ENCODE measurements around the gene GLRB.
"Not testable (repeated sequence)": the region's sequence is repeated elsewhere in the genome, so short reads cannot be mapped to it uniquely, and the experiment has no call there.

Gene GLRB

GRCh38 chr4:157075811-157076577 lies at the start of gene GLRB:
GLRB (plus strand) TSS chr4:157076150; CDS start chr4:157078025, 1,875 bp downstream.
- DNase-seq, result peak; percentile 27

GRCh38 chr4:157035471-157035870 lies 40.5 kb upstream of the GLRB start:
- DNase-seq, result no peak

GRCh38 chr4:157040405-157040804 lies 35.5 kb upstream of the GLRB start:
- no peak for DNase-seq

GRCh38 chr4:157043131-157043530 lies 32.8 kb upstream of the GLRB start:
- DNase-seq, result no peak

- DNase-seq, result peak; percentile 21
Observed at GRCh38 chr4:157045507-157046127, 30.3 kb upstream of the GLRB start.

- DNase-seq, result no peak
Observed at GRCh38 chr4:157048248-157048647, 27.7 kb upstream of the GLRB start.

- no peak for DNase-seq
Observed at GRCh38 chr4:157050561-157050960, 25.4 kb upstream of the GLRB start.

GRCh38 chr4:157052429-157053040 lies 23.4 kb upstream of the GLRB start:
- DNase-seq, result no peak

GRCh38 chr4:157057218-157057617 lies 18.7 kb upstream of the GLRB start:
- DNase-seq, result no peak

- not testable (repeated sequence) for DNase-seq
Observed at GRCh38 chr4:157058899-157059298, 17.1 kb upstream of the GLRB start.

- DNase-seq, result no peak
Observed at GRCh38 chr4:157072002-157072401, 3.9 kb upstream of the GLRB start.

GRCh38 chr4:157075401-157075800 lies 549 bp upstream of the GLRB start:
- DNase-seq, result no peak

- DNase-seq, result peak; percentile 12
Observed at GRCh38 chr4:157076578-157076947, 613 bp downstream of the GLRB start.

GRCh38 chr4:157079441-157079840 lies 3.5 kb downstream of the GLRB start:
- no peak for DNase-seq

GRCh38 chr4:157080605-157081004 lies 4.7 kb downstream of the GLRB start:
- DNase-seq, result no peak

GRCh38 chr4:157095716-157096115 lies 19.8 kb downstream of the GLRB start:
- DNase-seq, result no peak

- DNase-seq, result no peak
Observed at GRCh38 chr4:157096439-157096838, 20.5 kb downstream of the GLRB start.

GRCh38 chr4:157099506-157099905 lies 23.6 kb downstream of the GLRB start:
- no peak for DNase-seq

- no peak for DNase-seq
Observed at GRCh38 chr4:157104541-157104940, 28.6 kb downstream of the GLRB start.

GRCh38 chr4:157114671-157115070 lies 38.7 kb downstream of the GLRB start:
- DNase-seq, result no peak

GRCh38 chr4:157115613-157116335 lies 39.8 kb downstream of the GLRB start:
- no peak for DNase-seq

- DNase-seq, result no peak
Observed at GRCh38 chr4:157121401-157121800, 45.5 kb downstream of the GLRB start.

- no peak for DNase-seq
Observed at GRCh38 chr4:157127571-157127970, 51.6 kb downstream of the GLRB start.

- DNase-seq, result peak; percentile 71
Observed at GRCh38 chr4:157128395-157128794, 52.4 kb downstream of the GLRB start.
